Skeletal muscle tissue (tissue), 4 donors: ENCODE measurements around the gene TRAPPC5. TPM values are rescaled to one million over a fixed set of nuclear protein-coding genes. Genes with fewer than 3 reads are reported as not detected.
"Not testable (repeated sequence)": the region's sequence is repeated elsewhere in the genome, so short reads cannot be mapped to it uniquely, and the experiment has no call there.

Experiments
- H3K27ac ChIP-seq: one replicate; pipeline ENCODE4 v1.7.0; 2013; ENCODE audit warnings: mild to moderate bottlenecking, low read depth, low read length, inconsistent platforms
- H3K27me3 ChIP-seq, 3 donors: one replicate each; pipeline ENCODE4 v1.7.0; 2013; ENCODE audit warnings: low read length in 3 of 3; ENCODE audit not compliant: control insufficient read depth in 3 of 3, insufficient read depth in 3 of 3
- H3K36me3 ChIP-seq, 3 donors: one replicate each; pipeline ENCODE4 v1.7.0; 2013; ENCODE audit warnings: low read length in 3 of 3; ENCODE audit not compliant: control insufficient read depth in 3 of 3, insufficient read depth in 3 of 3
- H3K4me1 ChIP-seq, 3 donors: one replicate each; pipeline ENCODE4 v1.7.0; 2013; ENCODE audit warnings: low read length in 3 of 3, mild to moderate bottlenecking in 3 of 3; ENCODE audit not compliant: control insufficient read depth in 3 of 3, insufficient read depth in 3 of 3
- H3K4me3 ChIP-seq, 3 donors: one replicate each; pipeline ENCODE4 v1.7.0; 2013; ENCODE audit warnings: low read length in 3 of 3
- H3K9ac ChIP-seq, 3 donors: one replicate each; pipeline ENCODE4 v1.7.0; 2013; ENCODE audit warnings: low read length in 3 of 3, mild to moderate bottlenecking in 3 of 3, moderate library complexity in 2 of 3, low read depth in 1 of 3
- H3K9me3 ChIP-seq, 3 donors: one replicate each; pipeline ENCODE4 v1.7.0; 2013; ENCODE audit warnings: low read length in 3 of 3; ENCODE audit not compliant: control insufficient read depth in 3 of 3
- total RNA-seq: library from RNA; depleted of rRNA; stranded (reverse); fragments of >200 nt; gene quantifications from one replicate; pipeline ENCODE4 v1.2.3, GENCODE V29; 2014
- donor health status: Osteomylitis.

Gene TRAPPC5
- total RNA-seq, 1 donor from 2014 or later = 9.4 TPM

DNA sequence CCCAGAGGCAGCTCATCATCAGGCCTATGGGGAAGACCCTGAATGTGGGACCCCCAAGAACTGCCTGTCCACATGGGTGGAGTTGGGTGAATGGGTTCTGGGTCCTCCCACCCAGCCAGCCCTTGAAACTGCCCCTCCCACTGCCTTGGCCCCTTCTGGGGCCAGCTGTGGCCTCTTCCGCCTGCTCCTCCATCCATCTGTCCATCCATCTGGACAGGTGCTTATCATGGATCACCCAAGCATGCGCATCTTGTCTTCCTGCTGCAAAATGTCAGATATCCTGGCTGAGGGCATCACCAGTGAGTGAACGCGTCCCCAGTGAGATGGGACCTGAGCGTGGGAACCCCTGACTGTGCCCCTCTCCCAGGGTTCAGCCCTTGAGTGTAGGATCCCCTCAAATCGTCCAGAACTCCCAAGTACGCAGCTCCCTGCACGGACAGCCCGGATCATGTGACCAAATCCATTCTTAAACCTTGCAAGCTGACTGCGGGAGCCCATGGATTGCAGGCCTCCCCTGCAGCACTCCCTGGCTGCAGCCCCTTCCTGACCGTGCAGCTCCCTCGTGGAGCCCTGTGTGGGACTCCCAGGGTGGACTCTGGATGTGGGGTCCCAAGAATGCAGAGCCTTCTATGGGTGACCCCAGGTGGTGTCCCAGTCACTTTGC, 41.7 kb upstream of the TRAPPC5 start:
- H3K4me1 ChIP-seq = peaks cover 0 to 7% (median 6%) of the 10 kb centered on the region in 3 donors
- no peak overlapping the region for H3K9ac ChIP-seq
- no peak overlapping the region for H3K27ac ChIP-seq
- no peaks in the 10 kb centered on the region for H3K36me3 ChIP-seq
- H3K9me3 ChIP-seq = no peaks in the 10 kb centered on the region
- no peak overlapping the region for H3K4me3 ChIP-seq
- H3K27me3 ChIP-seq = peaks cover 21 to 52% (median 48%) of the 10 kb centered on the region in 3 donors

- Histone ChIP-seq H3K36me3 (no peaks in the 10 kb centered on the region), H3K4me1 (peaks cover 0 to 7% (median 6%) of the 10 kb centered on the region in 3 donors), H3K27me3 (peaks cover 21 to 48% (median 47%) of the 10 kb centered on the region in 3 donors), H3K4me3 (no peak overlapping the region), H3K27ac (no peak overlapping the region), H3K9me3 (no peaks in the 10 kb centered on the region), H3K9ac (no peak overlapping the region)
Observed at GRCh38 chr19:7639863-7640348, 40.7 kb upstream of the TRAPPC5 start.

GRCh38 chr19:7640803-7641202, 39.8 kb upstream of the TRAPPC5 start:
- Histone ChIP-seq H3K4me1 (peaks cover 0 to 6% (median 2%) of the 10 kb centered on the region in 3 donors), H3K9me3 (no peaks in the 10 kb centered on the region), H3K27me3 (peaks cover 15 to 46% (median 38%) of the 10 kb centered on the region in 3 donors), H3K27ac (no peak overlapping the region), H3K9ac (no peak overlapping the region), H3K4me3 (no peak overlapping the region), H3K36me3 (no peaks in the 10 kb centered on the region)

- Histone ChIP-seq H3K4me3 (no peak overlapping the region), H3K9me3 (no peaks in the 10 kb centered on the region), H3K36me3 (no peaks in the 10 kb centered on the region), H3K27ac (no peak overlapping the region), H3K27me3 (peaks cover 10 to 39% (median 31%) of the 10 kb centered on the region in 3 donors), H3K9ac (no peak overlapping the region), H3K4me1 (no peaks in the 10 kb centered on the region)
Observed at GRCh38 chr19:7641290-7642276, 39.0 kb upstream of the TRAPPC5 start.

GRCh38 chr19:7642295-7643030, 38.2 kb upstream of the TRAPPC5 start:
- H3K36me3 ChIP-seq = no peaks in the 10 kb centered on the region
- H3K27me3 ChIP-seq = peaks cover 9 to 33% (median 27%) of the 10 kb centered on the region in 3 donors
- H3K27ac ChIP-seq = no peak overlapping the region
- no peak overlapping the region for H3K9ac ChIP-seq
- no peaks in the 10 kb centered on the region for H3K9me3 ChIP-seq
- H3K4me3 ChIP-seq = no peak overlapping the region
- no peaks in the 10 kb centered on the region for H3K4me1 ChIP-seq

DNA sequence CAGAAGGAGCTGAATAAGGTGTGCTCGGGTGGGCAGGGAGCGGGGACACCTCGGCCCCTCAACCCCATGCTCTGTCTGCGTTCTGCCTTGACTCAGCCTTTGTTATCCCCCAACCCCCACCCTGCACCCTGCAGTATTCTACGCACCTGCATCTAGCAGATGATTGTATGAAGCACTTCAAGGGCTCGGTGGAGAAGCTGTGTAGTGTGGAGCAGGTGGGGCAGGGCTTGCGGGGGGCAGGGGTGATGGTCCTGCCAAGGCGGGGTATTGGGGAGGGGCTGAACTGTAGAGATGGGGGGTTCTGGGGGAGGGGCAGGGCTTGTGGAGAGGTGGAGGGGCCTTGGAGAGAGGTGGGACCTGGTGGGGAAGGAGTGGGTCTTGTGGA, 37.6 kb upstream of the TRAPPC5 start:
- Histone ChIP-seq H3K9ac (no peak overlapping the region), H3K27me3 (peaks cover 8 to 28% (median 21%) of the 10 kb centered on the region in 3 donors), H3K9me3 (no peaks in the 10 kb centered on the region), H3K4me3 (no peak overlapping the region), H3K4me1 (no peaks in the 10 kb centered on the region), H3K36me3 (no peaks in the 10 kb centered on the region), H3K27ac (no peak overlapping the region)

DNA sequence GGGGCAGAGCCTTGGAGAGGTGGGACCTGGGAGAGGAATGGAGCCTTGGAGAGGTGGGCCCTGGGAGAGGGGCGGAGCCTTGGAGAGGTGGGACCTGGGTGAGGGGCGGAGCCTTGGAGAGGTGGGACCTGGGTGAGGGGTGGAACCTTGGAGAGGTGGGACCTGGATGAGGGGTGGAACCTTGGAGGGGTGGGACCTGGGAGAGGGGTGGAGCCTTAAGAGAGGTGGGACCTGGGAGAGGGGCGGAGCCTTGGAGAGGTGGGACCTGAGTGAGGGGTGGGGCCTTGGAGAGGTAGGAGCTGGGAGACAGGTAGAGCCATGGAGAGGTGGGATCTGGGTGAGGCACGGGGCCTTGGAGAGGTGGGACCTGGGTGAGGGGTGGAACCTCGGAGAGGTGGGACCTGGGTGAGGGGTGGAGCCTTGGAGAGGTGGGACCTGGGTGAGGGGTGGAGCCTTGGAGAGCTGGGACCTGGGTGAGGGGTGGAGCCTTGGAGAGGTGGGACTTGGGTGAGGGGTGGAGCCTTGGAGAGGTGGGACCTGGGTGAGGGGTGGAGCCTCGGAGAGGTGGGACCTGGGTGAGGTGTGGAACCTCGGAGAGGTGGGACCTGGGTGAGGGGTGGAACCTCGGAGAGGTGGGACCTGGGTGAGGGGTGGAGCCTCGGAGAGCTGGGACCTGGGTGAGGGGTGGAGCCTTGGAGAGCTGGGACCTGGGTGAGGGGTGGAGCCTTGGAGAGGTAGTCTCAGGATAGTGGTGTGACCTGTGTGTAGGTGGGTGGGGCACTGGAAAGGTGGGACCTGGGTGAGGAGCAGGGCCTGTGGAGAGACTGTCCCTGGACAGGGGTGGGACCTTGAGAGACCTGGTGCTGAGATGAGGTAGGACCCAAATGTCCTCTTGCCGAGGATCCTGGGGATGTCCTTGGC, 36.7 kb upstream of the TRAPPC5 start:
- H3K27me3 ChIP-seq = peaks cover 6 to 22% (median 13%) of the 10 kb centered on the region in 3 donors
- H3K4me3 ChIP-seq, H3K9ac ChIP-seq: not testable (repeated sequence)

GRCh38 chr19:7644550-7644877, 36.1 kb upstream of the TRAPPC5 start:
- Histone ChIP-seq H3K9me3 (no peaks in the 10 kb centered on the region), H3K4me3 (no peak overlapping the region), H3K27ac (no peak overlapping the region), H3K27me3 (peaks cover 6 to 18% (median 10%) of the 10 kb centered on the region in 3 donors), H3K4me1 (no peaks in the 10 kb centered on the region), H3K9ac (no peak overlapping the region), H3K36me3 (no peaks in the 10 kb centered on the region)

More for the DNA sequence above, 36.7 kb upstream of the TRAPPC5 start:
- H3K4me1 ChIP-seq, H3K36me3 ChIP-seq, H3K27ac ChIP-seq, H3K9me3 ChIP-seq: not testable (repeated sequence)

GRCh38 chr19:7645163-7645562, 35.5 kb upstream of the TRAPPC5 start:
- H3K9ac ChIP-seq = no peak overlapping the region
- H3K4me1 ChIP-seq = no peaks in the 10 kb centered on the region
- no peak overlapping the region for H3K4me3 ChIP-seq
- no peak overlapping the region for H3K27ac ChIP-seq
- H3K9me3 ChIP-seq = no peaks in the 10 kb centered on the region
- H3K27me3 ChIP-seq = peaks cover 4 to 11% (median 6%) of the 10 kb centered on the region in 3 donors
- no peaks in the 10 kb centered on the region for H3K36me3 ChIP-seq
